ENCODE measurements around the gene PIGL.

The PIGL gene

DNA sequence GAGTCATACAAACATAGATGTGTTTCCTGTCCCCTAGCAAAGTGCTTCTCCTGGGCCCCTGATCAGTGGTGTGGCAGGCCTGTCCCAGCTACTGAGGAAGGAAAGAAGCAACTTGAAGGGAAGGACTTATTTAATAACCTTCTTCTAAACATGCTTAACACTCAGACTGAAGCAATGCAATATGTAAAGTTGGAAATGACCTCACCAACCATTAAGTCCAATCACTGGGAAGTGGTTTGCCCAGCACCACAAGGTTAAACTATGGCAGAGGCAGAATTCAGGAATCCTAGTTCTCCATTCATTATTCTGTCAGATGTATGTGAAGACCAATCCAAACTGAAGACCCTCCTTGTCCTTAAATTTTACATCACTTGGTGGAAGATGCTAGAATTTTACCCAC, 97.2 kb downstream of the PIGL start:
- DNase-seq = no peak

DNA sequence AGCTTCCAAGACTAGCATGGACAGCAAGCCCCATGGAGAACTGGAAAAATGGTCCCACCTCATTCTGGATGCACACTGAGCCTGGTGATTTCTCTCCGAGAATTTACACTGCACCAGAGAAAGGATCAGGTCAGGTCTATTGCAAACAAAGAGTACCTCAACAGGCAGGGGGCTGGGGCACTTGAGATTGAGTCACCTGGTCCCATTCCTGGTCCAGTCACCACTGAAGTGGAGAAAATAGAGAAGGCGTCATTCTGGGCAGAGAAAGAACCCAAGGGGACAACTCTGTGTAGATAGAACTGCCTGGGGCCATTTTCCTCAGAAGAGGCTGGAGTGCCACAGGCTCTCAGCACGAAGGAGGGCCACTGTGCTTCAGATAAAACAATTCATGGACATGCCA, 97.8 kb downstream of the PIGL start:
- DNase-seq = peak; percentile 30

DNA sequence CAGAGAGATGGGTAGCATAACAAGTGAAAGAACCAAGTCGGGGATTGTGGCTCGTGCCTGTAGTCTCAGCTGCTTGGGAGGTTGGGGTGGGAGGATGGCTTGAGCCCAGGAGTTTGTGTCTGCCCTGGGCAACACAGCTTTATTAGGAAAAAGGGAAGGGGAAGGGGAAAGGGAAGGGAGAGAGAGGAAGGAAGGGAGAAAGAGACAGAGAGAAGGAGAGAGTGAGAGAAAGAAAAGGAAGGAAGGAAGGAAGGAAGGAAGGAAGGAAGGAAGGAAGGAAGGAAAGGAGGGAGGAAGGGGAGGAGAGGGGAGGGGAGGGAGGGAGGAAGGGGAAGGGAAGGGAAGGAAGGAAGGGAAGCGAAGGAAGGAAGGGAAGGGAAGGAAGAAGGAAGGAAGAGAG, 103.0 kb downstream of the PIGL start:
- no peak for DNase-seq

DNA sequence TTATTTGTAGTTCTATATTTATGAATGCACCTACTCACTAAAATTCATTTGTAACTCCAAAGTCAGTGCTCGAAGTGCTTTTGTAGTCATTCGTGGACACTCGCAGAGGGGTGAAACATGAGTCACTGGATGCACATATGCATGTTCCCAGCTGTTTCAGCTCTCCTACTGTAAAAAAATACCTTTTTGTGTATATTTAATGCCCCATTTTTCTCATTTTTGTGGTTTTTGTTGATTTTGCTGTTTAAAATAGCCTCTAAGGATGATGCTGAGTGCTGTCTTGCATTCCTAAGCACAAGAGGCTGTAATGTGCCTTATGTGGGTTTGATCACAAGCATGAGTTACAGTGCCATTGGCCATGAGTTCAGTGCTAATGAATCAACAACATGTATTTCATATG, 105.6 kb downstream of the PIGL start:
- DNase-seq = no peak

DNA sequence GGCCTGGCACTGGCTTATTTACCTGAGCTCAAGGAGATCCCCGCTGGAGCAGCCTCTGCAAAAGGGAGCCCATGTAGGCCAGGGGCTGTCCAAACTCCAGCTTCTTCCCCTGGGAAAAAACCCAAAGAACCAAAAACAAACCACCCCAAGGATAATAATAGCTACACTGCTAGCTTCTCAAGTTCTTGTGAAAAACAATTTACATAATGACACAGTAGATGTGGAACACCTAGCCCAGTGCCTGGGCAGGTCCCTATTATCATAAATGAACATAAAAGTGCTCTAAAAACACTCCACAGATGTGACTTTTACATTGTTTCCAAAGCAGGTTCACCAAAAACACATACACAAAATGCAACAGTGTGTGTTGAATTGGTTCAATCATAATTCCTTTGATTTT, 109.0 kb downstream of the PIGL start:
- DNase-seq = no peak

DNA sequence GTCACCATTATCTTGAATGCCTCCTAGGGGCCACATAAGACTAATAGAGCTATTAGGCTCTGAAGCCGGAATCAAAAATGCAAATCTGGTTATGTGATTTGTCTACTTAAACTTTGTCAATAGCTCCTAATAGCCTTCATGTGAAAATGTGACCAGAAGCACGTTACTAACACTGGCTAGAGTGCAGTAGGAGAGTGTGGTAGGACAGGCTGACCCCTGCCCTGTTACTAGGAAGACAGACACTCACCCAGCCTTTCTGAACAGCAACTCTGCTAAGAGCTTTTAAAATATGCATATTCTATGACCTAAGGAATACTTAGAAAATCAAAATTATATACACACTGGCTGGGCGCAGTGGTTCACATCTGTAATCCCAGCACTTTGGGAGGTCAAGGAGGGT, 110.0 kb downstream of the PIGL start:
- DNase-seq = no peak

DNA sequence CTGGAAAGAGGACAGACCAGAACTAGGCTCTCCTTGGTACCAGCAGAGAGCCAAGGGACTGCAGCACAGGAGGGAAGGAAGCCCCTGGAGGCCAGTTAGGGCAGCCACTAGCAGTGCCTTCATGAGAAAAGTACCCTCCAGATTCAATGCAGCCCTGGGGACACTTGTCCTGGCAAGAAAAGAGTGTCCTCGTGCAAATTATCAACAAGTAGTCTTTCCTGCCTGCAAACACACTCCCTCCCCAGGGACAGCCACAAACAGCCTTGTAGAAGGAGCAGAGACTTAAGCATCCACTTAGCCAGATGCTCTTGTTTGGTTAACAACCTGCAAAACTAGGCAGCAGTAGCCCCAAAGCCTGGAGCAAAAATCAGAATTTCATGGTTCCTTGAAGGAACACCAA, 112.0 kb downstream of the PIGL start:
- DNase-seq = no peak

DNA sequence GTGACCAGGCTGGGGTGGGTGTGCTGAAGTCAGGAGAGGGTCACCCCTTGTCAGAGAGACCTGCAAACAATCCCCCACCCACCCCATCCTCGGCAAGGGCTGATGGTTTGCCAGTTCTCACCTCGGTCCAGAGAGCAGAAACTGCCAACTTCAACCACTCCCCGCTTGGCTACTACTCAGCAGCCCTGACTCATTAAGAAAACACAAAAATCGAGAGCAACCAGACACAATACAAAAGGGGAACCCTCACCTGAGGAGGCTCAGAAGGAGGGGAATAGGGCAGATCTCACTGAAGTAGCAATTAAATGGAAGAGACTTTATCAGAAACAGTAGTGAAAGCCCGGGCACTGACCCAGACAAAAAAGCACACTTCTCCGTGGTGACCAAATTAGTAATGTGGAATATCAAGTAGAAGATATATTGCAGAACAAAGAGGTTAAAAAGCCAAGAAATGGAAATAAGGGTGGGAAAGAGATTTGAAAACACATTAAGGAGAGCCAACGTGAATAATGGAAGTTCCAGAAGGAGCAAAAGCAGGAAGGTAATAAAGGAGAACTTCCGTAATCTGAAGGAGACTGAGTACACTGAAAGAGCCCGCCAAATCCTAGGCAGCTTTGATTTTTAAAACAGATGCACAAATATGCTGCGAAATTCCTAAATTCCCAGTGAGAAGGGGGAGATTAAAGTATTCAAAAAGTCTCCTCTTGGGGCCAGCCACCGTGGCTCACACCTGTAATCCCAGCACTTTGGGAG, 112.7 kb downstream of the PIGL start:
- DNase-seq = no peak

DNA sequence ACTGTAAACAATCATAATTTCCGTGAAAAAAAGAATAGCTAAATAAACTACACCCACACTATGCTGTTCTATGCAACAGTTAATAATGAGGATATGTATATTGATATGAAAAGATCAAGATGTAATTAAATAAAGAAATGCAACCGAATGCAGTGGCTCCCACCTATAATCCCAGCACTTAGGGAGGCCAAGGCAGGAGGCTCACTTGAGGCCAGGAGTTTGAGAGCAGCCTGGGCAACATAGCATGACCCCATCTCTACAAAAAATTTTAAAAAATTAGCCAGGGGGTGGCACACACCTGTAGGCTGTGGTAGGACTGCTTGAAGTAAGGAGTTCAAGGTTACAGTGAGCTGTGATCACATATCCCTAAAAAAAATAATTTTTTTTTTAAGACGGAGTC, 121.4 kb downstream of the PIGL start:
- no peak for DNase-seq

DNA sequence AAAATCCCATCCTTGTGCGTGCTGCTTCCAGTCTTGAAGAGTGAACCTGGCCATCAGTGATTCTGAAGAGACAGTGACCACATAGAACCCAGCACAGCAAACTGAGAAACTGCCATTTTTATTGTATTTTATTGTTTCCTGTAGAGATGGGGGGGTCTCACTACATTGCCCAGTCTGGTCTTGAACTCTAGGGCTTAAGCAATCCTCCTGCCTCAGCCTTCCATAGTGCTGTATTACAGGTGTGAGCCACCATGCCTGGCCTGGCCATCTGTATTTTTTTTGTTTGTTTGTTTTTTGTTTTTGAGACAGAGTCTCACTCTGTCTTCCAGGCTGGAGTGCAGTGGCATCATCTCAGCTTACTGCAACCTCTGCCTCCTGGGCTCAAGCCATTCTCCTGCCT, 122.4 kb downstream of the PIGL start:
- no peak for DNase-seq

DNA sequence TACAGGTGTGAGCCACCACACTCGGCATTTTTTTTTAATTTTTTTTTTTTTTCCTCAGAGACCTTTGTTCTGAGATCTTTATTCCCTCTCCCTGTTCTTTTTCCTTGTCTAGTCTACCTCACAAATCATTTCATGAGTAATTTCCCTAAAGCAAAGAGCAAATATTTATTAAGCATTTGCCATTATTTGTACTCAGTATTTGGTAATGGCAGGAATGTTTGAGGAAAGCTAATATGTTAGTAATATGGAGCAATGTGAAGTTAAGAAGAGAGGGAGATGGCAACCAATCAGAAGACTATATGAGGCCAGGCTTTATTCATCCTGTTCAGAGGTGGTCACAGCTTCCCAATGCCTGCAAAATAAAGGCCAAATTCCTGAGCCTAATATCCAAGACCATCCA, 122.9 kb downstream of the PIGL start:
- DNase-seq = no peak

DNA sequence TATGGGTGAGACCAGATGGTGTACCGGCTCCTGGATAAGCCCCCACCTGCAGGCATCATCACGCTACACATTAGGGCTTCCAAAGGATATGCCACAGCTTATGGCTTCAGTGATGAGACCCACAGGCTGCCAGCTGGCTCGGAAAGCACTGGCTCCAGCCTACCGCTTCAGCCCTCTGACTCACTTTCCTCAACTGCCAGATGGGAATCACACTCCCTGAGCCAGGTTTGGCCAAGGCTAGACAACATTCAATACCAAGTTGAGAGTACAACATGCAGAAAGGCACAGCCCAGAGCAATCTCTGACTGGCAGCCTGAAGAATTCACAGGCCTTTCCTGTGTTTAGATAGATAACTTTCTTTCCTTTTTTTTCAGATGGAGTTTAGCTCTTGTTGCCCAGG, 126.0 kb downstream of the PIGL start:
- no peak for DNase-seq

DNA sequence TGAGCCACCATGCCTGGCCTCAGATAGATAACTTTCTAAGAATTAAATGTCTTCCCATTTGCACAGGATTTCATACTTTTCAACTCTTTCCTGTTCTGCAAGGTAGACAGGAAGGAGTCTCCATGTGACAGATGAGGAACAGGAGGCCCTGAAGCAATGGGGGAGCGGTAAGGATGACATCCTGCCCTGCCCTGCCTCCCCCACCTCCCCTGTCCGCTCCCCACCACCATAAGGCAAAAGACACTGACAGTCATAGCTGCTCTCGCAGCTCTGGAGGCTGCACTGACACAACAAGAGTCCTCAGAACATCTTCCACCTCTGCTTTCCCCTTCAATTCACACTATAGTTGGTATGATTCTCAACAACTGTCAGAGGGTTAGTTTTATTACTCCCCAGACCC, 126.6 kb downstream of the PIGL start:
- DNase-seq = no peak

DNA sequence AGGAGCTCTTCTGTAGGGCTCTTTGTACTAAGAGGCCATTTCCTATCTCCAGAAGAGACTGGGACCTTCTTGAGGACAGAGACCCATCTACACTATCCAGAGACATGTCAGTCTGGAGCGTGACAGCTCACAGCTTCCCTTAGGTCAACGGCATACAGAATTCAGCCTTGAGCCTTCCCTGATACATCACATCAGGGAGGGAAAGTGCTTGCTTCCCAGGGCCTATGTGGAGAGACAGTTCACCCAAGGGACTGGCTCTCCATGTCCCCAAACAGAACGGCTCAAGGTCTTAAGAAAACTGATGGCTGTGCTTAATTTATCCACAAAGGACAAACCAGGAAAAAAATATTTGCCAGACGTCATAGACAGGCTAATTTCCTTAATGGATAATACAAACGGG, 128.6 kb downstream of the PIGL start:
- DNase-seq = no peak

DNA sequence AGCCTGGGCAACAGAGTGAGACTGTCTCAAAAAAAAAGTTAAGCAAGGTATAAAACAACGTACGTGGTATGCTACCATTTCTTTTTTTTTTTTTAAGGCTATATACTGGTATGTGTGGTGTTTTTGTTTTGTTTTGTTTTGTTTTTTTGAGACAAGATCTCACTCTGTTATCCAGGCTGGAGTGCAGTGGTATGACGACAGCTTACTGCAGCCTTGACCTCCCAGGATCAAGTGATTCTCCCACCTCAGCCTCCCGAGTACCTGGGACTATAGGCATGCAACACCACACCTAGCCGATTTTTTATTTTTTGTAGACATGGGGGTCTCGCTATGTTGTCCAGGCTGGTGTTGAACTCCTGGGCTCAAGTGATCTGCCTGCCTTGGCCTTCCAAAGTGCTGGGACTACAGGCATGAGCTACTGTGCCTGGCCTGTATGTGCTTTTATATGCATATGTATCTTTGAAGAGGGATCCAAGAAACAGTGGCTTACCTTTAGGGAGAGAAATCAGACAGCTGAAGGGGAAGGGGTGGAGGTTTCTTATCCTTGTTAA, 129.8 kb downstream of the PIGL start:
- DNase-seq = no peak

DNA sequence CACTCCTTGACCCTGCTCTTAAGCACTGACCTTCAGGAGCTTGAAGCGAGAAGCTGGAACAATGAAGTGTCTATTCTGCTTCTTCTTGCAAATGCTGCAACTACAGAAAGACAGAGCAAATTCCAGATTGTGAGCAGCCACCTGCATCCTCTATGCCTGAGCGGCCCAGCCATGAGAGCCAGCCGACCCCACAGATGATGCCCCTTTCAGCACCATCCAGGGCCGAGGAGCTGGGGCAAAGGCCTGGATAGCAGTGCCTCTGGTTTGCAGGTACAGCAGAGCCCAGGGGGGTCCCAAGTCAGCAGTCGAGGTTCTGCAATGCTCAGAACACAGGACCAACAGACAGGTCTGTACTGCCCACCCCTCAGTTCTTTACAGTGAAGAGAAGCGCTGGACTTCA, 131.6 kb downstream of the PIGL start:
- peak; percentile 55 for DNase-seq

DNA sequence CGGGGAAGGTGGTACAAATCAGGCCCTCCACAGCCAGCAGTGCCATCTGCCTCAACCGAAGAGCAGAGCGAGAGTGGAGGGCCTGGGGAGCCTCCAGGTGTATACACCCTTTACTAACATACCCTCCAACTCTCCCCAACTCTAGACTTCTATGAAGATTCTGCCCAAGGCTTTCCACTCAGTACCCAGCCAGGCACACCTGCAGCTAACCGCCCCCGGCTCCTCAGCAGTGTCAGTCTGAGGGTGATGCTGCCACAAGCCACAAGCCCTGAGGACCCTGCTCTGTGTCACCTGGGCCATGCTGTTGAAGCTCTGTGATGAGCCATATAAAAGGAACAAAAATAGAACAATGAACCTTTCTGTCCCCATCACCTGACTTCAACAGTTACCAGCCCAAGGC, 132.4 kb downstream of the PIGL start:
- DNase-seq = peak; percentile 27

DNA sequence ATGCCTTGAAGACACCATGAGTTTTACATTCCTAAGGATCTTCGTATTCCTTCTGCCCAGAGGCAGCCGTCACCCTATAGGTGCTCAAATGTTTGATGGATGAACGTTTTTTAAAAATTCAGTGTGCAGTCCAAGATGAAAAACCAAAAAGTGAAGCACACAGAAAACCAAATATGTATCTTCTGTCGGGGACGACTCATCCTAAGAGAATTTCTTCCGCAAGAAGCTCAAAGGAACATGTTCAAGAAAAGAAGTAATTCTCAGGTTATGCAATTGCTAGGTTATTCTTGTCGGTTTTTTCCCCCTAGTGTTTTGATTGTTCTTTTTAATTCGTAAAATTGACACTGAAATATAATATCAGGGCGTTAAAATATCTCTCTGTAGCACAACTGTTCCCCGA, 134.8 kb downstream of the PIGL start:
- DNase-seq = no peak

DNA sequence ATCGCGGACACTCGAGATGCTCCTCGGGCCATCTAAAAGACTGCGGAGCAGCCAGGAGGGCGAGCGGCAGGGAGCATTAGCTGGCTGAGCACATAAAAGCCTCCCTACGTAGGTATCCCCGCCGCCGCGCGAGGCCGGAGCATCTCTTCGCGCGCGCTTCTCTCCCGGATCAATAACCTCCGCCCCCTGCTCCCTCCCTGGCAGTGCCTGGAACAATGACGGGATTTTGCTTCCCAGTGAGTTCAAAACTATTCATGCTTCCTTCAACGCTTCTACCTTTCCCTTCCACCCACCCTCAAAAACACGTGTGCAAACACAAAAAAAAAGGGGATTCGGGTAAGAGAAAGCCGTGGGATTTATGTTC, 135.3 kb downstream of the PIGL start:
- DNase-seq = peak; percentile 66

DNA sequence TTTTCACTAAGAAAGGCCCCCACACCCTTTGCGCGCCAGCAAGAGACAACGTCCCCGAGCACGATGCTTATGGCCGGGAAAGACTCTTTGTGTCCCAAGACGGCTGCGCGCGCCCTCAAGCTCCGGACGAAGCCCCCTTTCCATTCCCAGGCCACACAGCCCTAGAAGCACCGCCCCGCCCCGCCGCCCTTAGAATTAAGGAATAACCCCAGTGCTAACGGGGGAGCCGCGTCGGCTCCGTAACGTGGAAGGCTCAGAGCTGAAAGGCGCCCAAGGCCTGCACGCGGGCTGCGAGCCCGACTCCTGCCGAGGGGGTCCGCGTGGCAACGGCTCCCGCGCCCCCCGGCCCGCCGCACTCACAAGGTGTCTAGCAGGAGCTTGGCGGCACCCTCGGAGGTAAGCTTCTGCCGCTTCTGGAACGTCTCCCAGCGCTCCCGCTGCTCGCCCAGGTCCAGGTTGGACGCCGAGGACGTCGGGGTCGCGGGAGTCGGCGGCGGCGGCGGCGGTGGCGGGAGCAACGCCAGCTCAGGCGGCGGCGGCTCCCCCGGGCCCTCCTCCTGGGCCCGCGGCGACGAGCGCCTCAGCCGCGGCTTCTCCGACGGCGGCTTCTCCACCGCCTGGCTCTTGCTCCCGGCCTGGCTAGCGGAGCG, 135.8 kb downstream of the PIGL start:
- peak; percentile 72 for DNase-seq

DNA sequence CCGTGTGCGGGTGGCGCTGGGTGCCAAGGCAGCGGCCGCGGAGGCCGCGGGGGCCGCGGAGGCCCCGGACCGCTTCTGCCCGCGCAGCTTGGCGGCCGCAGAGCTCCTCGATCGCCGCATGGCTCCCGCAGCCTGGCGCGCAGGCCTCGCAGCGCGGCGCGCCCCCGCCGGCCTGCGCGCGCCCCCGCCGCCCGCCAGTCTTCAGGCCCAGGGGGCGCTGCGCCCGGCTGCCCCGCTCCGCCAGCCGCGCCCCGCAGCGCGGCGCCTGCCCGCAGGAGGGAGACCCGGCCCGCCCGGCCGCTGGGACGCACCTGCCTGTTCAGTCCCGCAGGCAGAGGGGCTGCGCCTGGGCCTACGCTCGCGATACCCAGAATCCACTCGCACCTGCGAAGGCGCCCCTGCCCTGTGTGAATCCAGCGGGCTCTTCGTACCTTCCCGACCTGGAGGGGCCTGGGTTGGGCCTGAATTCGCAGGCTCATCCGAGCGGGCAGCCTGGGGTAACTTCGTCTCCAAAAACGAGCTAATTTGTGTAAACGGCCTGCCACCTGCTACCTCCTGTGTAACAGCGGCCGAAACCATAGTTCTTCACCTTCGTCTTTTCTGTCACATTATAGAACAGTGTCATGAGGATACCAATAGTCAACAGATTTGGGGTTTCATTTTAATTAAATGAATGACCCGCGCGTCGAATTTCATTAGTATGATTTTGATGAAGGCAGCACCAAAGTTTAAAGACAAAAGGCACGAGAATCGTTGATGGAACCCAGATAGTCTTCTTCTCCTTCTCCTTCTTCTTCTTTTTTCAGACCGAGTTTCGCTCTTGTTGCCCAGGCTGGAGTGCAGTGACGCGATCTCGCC, 136.5 kb downstream of the PIGL start, which contains the start of gene CENPV:
TSS of gene CENPV (minus strand) at position 153 of the 858 bp plus-strand sequence. CDS start at position 120, 33 bp downstream.
- peak; percentile 87 for DNase-seq

DNA sequence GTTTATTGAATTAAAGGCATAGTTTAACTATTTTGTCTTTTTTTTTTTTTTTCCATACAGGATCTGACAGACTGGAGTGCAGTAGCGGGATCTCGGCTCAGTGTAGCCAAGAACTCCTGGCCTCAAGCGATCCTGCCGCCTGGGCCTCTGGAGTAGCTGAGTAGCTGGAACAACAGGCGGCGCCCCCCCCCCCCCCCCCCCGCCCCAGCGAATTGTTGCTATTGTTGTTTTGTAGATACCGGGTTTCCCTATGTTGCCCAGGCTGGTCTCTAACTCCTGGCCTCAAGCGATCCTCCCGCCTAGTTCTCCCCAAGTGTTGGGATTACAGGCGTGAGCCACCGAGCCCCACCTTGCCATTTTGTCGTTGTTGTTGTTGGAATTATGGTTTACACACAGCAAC, 137.6 kb downstream of the PIGL start:
- peak; percentile 8 for DNase-seq

DNA sequence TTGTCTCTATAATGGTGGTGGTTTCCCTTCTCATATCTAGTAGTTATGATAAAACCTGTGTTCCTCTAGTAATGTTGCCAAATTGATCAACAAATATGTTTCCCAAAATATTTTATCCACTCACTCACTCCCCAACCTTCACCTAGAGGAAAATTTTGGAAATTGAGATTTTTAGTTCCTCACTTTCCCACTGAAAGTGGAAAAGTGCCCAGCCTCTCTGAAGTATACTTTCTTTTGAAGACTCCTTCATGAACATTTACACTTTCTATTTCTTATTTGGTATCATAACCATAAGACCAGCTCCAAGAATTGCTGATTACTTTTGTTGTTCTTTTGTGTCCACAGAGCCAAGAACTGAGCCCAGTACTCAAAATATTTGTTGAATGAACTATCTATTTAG, 141.4 kb downstream of the PIGL start:
- DNase-seq = no peak

DNA sequence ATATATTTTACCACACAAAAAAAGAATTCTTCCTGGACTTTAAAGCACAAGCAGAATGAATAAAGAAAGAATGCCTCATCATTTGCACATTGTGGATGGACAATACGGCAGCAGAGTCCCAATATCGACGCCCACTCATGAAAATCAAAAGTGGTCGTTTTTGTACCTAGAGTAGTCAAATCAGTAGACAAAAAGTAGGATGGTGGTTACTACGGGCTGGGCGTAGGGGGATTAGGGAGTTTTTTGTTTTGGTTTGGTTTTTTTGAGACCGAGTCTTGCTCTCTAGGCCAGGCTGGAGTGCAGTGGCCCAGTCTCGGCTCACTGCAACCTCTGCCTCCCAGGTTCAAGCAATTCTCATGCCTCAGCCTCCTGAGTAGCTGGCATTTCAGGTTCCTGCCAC, 144.9 kb downstream of the PIGL start:
- DNase-seq = no peak
